DOHH2 (cell line): ENCODE data around the gene RPS10.

Source experiments
- CTCF ChIP-seq: fragments of 200-600 bp; sonication (generic); IDR thresholded peaks from one replicate; pipeline ENCODE4 v1.5.1; 2014; ENCODE audit warnings: antibody characterized with exemption, mild to moderate bottlenecking, low read depth, low read length; ENCODE audit not compliant: poor library complexity, severe bottlenecking
- EZH2phosphoT487 ChIP-seq: fragments of 200-600 bp; sonication (generic); IDR thresholded peaks from 2 replicates; pipeline ENCODE4 v1.6.1; 2017; ENCODE audit warnings: borderline replicate concordance, mild to moderate bottlenecking, antibody characterized with exemption, low read length, moderate library complexity, mixed read lengths

GRCh38 chr6:34437644-34437970, 11.7 kb upstream of the RPS10 start:
- TF ChIP-seq CTCF: no peak
- no peak for TF ChIP-seq EZH2phosphoT487
